Body of pancreas (tissue), 4 donors: ENCODE data around the gene ZNF862.

Source experiments
- POLR2A ChIP-seq, 3 donors: fragments of 450-650 bp; IDR thresholded peaks; one replicate each; pipeline ENCODE4 v1.6.1; 2016; ENCODE audit warnings: antibody characterized with exemption in 3 of 3, mild to moderate bottlenecking in 2 of 3
- TF ChIP-seq, protein P1 (sequence below), 7 experiments: fragments of 450-650 bp in 4 of 7; fragments of 200-600 bp in 3 of 7; sonication (generic) in 3 of 7; IDR thresholded peaks; one replicate each; pipeline ENCODE4 v1.5.1; 2016 to 2019; ENCODE audit warnings: antibody characterized with exemption in 7 of 7

DNA sequence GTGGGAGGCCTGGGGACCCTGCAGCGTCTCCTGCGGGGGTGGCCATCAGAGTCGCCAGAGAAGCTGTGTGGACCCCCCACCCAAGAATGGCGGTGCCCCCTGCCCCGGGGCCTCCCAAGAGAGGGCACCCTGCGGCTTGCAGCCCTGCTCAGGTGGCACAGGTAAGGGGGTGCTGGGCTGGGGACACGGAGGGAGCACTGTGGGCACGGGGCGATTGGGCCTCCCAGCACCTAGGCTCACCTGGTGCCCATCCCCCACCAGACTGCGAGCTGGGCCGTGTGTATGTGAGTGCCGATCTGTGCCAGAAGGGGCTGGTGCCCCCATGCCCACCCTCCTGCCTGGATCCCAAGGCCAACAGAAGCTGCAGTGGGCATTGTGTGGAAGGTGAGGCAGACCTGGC lies 35.2 kb upstream of the ZNF862 start:
- TF ChIP-seq, protein P1, sequence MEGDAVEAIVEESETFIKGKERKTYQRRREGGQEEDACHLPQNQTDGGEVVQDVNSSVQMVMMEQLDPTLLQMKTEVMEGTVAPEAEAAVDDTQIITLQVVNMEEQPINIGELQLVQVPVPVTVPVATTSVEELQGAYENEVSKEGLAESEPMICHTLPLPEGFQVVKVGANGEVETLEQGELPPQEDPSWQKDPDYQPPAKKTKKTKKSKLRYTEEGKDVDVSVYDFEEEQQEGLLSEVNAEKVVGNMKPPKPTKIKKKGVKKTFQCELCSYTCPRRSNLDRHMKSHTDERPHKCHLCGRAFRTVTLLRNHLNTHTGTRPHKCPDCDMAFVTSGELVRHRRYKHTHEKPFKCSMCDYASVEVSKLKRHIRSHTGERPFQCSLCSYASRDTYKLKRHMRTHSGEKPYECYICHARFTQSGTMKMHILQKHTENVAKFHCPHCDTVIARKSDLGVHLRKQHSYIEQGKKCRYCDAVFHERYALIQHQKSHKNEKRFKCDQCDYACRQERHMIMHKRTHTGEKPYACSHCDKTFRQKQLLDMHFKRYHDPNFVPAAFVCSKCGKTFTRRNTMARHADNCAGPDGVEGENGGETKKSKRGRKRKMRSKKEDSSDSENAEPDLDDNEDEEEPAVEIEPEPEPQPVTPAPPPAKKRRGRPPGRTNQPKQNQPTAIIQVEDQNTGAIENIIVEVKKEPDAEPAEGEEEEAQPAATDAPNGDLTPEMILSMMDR (IDR thresholded peaks at IDR 0.05), result no peak
- no peak for TF ChIP-seq POLR2A (IDR thresholded peaks at IDR 0.05)
